ENCODE data around the gene NUMA1.
A peak's percentile ranks its signal among the peaks of the same experiment; 100 is the strongest.

NUMA1 gene

DNA sequence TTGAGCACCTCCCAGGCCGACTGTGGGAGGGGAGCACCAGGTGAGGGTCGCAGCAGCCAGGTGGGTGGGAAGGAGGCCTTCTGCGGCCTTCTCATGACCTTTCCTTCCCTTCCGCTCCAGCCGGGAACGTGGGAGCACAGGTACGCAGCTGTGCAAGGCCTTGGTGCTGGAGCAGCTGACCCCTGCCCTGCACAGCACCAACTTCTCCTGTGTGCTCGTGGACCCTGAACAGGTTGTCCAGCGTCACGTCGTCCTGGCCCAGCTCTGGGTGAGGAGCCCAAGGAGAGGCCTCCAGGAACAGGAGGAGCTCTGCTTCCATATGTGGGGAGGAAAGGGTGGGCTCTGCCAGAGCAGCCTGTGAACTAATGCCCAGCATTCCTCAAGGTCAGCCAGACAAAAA, 79.1 kb downstream of the NUMA1 start:
- no peak for DNase-seq (ENCODE audit: low read depth)

DNA sequence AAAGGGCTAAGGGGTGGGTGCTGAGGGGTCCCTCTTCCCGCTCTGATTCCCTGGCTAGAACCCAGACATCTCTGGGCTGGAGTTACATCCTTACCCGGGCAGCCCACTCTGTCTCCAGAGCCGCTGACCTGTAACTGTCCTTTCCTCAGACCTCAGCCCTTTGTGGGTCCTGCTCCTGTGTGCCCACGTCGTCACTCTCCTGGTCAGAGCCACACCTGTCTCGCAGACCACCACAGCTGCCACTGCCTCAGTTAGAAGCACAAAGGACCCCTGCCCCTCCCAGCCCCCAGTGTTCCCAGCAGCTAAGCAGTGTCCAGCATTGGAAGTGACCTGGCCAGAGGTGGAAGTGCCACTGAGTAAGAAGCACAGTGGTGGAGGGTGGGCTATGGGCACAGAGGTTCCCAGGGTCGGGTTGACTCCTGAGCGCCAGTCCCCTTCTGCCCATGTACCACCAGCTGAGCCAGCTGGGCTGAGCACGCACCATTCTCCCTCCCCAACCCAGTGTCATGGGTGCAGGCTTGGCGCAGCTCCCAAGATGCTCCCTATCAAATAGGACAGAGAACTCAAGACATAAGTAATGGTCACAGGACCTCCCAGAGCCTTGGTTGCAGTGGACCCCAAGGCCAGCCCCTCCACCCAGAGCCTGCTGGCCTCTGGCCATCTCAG, 80.0 kb downstream of the NUMA1 start:
- no peak for DNase-seq (ENCODE audit: low read depth)

DNA sequence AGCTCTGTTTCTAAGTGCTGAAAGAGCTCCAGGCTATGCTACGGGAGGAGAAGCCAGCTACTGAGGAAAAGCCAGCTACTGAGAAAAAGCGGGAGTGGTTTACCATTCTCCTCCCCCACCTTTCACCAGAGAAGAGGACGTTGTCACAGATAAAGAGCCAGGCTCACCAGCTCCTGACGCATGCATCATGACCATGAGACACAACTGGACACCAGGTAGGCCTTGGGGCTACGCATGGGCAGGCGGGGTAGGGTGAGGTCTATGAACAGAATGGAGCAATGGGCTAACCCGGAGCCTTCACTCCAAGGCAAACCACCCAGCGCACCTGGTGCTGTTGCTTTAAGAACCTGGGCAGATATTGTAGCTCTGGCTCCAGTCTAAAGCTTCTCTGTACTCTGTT, 80.5 kb downstream of the NUMA1 start:
- DNase-seq (ENCODE audit: low read depth) = no peak

DNA sequence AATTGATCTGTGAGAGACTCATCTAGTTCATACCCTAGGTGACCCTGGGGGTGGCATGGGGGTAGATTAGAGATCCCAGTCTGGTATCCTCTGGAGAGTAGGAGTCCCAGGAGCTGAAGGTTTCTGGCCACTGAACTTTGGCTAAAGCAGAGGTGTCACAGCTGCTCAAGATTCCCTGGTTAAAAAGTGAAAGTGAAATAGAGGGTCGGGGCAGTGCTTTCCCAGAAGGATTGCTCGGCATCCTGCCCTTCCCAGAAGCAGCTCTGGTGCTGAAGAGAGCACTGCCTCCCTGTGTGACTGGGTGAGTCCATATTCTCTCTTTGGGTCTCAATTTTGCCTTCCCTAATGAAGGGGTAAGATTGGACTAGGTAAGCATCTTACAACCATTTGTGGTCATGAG, 81.0 kb downstream of the NUMA1 start:
- no peak for DNase-seq (ENCODE audit: low read depth)

DNA sequence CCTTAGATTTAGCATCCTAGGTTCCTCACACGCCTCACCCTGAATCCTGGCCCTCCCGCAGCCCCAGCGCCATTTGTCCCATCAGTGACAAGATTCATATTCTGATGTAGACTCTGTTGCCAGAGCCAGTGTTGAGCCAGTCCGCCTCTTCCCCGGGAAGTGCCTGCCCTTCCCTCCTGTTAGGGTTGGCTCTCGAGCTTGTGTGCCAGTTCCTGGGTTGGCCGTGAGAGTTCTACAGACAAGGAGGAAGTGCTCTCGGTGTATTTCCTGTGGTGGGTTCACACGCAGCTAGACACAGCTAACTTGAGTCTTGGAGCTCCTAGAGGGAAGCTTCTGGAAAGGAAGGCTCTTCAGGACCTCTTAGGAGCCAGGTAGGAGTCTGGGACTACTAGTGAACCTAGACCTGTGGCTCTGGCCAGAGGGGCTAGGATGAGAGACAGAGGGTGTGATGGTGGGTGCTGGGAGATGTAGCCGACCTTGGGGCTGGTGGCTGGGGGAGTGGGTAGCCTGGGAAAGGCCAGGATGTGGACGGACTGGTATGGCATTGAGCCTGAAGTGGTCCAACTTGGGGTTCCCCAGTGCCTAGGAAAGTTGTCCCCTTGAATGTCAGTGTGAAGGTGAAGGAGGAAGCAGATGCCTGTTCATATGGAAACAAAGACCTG, 81.6 kb downstream of the NUMA1 start, which contains the start of gene IL18BP:
Gene IL18BP, plus strand, starts transcription at position 261 of the 662 bp plus-strand sequence. CDS start 1,076 bp downstream, outside the sequence.
- DNase-seq (ENCODE audit: low read depth) = no peak

DNA sequence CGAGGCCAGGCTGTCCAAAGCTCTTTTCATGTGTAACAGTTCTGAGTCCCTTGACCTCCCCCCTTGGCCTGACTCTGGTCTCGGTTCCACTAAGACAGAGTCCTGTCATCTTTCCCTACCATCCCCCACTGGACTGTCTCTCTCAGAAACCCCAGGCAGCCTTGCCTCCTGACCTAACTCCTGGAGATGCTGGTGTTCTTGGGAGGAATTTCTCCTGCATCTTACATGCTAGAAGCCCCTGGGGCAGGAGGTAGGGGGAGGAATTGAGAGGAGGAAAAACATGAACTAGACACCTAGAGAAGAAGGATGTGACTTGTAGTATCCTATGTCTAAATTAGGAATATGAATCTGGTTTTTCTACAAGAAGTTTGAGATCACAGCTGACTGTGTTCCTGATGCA, 82.3 kb downstream of the NUMA1 start:
- DNase-seq (ENCODE audit: low read depth) = no peak

DNA sequence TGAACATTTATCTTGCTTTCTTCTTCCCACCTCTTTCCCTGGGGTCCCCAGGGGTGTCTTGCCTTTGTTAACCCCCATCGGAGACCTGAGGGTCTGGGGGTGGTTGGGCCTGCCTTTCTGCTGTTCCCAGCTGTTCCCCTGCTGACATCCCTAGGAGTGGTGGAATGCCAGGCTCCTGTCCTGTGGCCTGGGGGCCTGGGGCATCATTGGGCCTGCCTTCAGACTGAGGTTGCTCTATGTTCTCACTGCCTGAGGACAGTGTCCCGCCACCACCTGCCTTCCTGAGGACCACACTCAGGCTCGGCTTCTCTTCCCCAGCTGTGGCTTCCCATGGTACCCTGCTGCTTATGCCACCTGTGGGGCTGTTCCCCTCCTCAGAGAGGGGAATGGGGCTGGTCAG, 82.7 kb downstream of the NUMA1 start:
- DNase-seq (ENCODE audit: low read depth) = no peak

DNA sequence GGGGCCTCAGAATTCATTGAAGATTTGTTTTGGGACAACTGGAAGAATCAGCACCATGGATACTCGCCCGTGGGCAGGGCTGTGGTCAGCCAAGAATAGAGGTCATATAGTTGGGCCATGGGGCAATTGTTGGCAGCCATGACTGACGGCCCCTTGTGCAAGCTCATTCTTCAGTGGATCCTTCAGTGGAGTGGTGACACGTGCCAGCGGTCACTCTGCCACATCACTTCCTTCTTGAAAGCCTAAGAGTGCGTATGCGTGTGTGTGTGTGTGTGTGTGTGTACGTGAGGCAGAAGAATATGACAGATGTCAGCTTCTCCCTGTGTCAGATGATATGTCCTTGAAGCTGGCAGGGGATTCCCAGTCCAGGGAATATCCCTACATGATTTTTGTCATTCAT, 83.4 kb downstream of the NUMA1 start:
- DNase-seq (ENCODE audit: low read depth) = peak; percentile 51

DNA sequence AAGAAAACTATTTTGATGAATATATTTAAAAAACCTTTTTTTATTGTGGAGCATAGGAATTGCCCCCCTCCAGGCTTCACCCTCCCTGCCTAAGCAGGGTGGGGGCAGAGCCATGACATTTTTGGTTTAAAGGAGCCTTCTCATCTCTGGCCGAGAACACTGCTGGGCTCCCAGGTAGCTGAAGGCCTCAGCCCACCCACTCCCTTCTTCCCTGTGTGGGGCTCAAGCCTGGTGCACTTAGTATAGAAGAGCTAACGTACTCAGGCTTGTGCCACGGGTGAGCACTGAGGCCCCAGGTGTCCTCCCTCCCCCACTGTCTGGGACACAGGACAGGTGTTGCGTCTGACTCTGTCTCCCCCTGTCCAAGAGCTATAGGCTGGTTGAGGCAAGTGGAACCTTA, 83.8 kb downstream of the NUMA1 start:
- DNase-seq (ENCODE audit: low read depth) = no peak

DNA sequence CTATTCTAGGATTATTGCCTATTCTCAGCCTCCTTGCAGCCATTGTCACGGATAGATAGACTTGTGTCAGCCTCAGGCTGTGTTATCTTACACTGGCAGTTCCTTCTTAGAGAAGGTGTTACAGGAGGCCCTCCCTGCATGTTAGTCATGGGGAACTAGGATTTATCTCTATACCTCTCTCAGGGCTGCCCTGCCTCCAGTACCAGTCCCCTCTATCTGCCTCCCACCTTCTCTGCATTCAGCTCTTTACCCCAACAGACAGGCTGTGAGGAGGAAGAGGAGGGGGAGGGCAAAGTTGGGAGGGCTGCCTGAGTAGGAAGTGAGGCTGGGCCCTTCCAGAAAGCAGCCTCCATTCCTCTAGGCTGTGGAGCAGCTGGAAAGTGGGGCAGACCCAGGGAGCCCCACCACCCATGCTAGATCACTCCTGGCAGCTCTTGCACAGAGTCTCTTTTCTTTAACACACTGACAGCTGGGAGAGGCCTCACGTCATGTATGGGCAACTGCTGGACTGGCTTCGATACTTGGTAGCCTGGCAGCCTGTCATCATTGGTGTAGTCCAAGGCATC, 84.5 kb downstream of the NUMA1 start:
- peak; percentile 60 for DNase-seq (ENCODE audit: low read depth)

DNA sequence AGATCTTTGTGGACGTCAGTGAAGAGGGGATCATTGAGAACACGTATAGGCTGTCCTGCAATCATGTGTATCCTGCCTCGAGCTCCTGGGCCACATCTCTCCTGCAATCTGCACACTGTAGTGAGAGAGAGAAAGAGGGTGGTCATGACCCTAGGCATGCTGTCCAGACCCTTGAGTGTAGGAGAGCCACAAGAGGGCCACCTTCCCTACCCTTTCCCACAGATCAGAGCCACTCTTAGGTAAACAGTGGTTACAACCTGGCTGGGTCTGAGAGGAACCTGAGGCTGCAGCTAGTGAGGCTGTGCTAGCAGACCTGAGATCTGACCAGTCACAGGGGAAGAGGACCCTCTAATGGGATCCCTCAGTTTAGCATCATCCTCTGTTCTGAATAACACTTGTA, 85.6 kb downstream of the NUMA1 start:
- DNase-seq (ENCODE audit: low read depth) = no peak

DNA sequence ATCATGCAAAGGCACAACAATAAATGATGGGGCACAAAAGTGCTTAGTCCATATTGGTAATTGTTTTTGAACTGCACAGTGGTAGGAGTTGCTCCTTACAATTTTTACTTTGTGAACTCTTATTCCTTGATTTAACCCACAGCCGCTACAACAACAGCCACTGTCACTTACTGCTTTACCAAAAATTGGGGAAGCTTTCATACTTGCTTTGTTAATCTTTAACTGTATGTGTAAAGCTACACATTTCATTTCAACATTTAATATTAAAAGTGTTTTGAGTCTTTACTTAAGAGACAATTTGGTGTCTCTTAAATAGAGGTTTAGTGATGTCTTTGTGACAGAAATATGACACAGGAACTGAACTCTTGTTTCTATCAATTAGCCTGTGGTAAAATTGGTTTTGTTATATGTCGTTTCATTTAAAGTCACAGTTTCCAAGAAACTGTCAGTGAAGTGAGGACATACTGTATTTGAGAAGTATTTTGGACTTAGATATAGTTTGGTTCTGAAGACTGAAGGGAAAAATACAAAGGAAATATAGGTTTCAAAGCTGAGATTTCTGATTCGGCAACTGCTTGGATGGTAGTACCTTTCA, 88.1 kb downstream of the NUMA1 start:
- DNase-seq (ENCODE audit: low read depth) = no peak

DNA sequence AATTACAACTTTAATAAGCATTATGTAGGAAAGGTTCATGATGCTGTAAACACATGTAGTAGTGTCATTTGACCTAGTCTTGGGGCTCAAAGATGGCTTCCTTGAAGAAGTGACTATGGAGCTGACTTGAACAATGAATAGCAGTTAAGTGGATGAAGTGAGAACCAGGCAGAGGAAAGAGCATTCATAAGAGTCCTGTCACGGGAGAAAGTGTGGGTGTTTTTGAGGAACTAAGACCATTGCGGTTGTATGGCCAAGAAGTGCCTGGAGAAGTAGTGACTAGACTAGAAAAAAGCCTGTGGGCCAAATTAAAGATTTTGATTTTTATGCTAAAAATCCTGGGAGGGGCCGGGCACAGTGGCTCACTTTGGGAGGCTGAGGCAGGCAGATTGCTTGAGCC, 88.8 kb downstream of the NUMA1 start:
- DNase-seq (ENCODE audit: low read depth) = no peak

DNA sequence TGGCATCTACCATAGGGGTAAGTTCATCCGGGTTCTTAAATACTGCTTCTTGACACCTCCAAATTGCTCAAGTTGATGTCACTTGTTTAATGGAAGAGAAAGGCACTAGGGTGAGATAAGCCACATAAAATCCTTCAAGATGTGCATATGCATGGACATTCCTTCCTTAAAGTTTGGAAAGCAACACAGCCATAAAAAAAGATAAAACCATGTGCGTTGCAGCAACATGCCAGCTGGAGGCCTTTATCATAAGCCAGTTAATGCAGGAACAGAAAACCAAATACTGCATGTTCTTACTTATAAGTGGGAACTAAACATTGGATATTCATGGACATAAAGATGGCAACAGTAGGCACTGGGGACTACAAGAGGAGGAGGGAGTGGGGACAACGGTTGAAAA, 89.6 kb downstream of the NUMA1 start:
- no peak for DNase-seq (ENCODE audit: low read depth)

DNA sequence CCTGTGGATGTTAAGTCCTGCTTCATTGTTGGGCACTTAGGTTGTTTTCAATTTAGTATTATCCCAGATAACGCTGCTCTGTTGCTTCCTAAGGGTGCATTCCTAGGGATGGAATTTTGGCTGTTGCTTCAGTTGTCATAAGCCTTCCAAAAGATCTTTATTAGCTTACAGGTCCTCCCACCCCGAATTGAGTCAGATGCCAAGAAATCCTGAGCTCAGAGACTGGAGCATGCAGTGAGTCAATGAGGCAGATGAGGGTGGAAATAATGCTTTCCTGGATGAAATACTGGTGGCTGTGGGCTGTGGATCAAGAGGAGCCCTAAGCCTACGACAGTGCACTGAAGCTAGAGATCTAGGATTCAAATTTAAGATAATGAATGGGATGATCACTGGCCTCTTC, 92.3 kb downstream of the NUMA1 start:
- no peak for DNase-seq (ENCODE audit: low read depth)

DNA sequence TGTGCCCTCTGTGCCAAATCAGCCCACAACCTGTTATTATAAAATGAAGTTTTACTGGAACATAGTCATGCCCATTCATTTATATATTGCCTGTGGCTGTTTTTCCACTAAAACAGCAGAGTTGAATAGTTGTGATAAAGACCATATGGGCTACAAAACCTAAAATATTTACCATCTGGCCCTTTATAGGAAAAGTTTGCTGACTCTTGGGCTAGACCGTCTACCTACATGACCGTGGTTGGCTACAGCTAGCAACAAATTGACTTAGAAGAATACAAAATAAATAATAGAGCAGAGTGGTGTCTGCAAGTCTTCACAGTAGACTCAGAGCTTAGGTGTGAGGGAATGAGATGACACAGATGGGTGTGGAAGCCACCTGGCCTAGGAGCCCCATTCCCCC, 92.8 kb downstream of the NUMA1 start:
- no peak for DNase-seq (ENCODE audit: low read depth)

DNA sequence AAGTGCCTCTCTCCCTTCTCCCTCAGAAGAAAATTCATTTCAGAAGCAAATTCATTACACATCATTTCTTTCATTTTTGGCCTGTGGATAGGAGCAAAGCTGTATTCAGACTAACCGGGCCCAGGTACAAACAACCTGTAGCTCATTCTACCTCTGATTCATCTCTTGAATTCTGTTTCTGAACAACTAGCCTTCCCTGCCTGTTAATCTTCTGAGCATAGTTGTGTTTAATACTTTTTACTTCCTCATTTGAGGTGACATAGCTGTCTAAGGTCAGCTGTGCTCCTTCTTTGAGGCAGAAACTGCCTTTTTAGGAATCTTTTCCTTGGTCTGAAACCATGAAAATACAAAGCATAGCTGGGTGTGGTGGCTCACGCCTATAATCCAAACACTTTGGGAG, 94.2 kb downstream of the NUMA1 start:
- DNase-seq (ENCODE audit: low read depth) = no peak

DNA sequence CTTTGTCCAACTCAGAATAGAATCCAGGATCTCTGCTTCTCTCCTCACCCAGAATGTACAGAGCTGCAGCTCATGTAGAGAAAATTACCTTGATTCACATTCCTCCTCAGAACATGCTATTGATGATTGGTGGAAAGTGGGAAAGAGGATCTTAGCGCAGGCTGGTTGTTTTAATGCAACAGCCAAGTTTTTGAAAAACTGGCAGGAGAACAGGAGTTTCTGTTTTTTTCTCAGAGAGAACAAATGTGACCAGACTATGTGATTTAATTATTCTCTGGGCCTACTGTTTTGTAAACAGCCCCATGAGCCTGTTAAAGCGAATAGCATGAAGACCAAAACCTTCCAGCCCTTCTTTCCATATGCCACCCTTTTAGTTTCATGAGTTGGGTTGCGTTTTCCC, 100.7 kb downstream of the NUMA1 start:
- DNase-seq (ENCODE audit: low read depth) = no peak

DNA sequence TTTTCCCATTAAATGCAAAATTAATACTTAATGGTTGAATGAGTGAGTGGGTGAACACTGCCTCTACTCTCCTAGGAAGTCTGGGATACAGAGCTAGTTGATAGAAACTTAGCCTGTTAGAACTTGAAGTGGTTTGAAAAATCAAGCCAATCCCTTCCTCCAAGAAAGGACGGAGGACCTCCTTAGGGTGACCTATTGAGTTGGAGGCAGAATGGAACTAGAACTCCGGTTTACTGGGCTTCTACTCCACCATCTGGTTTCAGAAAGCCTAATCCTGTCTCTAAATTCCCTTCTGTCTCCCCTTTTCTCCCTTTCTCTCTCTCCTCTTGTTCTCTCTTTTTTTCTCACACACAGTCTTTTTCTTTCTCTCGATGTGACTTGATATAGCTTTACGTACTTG, 101.2 kb downstream of the NUMA1 start:
- no peak for DNase-seq (ENCODE audit: low read depth)

DNA sequence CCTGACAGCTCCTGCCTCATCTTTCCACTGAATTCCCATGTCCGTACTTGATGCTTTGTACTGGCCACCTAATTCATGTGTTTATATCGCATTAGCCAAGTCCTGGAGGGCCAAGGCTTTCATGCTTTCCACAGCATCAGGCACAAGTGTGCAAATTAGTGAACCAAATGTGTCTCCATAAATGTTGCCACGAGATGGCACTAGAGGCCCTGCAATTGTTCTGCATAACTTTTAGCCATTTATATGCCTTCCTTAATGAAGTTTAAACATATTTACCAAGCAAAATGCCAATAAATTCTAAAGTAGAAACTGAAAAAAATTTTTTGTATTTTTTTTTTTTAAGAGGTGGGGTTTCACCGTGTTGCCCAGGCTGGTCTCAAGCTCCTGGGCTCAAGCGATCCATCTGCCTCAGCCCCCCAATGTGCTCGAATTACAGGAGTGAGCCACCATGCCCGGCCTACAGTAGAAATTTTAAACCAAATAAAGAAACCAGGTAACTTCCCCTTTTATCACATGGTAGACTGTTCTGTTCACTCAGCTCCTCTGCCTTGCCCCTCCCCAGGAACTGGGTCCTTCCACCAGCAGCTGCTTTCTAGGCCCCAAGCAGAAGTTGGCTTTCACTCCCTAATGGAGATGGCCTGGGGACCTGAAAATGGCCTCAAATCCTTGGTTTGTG, 102.5 kb downstream of the NUMA1 start:
- no peak for DNase-seq (ENCODE audit: low read depth)

DNA sequence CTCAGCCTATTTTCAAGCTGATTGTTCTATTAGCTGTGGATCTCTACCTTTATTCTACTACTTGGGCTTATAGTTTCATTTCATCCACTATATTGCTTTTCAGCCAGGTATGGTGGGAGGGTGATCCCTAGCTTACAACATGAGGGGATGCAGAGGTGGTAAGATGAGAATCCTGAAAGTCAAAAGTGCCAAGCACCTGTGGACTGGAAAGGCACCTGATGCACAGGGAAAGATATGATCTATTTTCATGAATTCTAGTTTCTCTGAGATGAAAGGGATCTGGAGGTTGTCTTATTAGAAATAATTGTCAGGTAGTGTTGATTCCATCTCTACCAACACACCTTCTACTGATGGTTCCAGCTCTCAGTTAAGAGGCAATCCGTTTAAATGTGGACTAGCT, 103.3 kb downstream of the NUMA1 start:
- DNase-seq (ENCODE audit: low read depth) = no peak

DNA sequence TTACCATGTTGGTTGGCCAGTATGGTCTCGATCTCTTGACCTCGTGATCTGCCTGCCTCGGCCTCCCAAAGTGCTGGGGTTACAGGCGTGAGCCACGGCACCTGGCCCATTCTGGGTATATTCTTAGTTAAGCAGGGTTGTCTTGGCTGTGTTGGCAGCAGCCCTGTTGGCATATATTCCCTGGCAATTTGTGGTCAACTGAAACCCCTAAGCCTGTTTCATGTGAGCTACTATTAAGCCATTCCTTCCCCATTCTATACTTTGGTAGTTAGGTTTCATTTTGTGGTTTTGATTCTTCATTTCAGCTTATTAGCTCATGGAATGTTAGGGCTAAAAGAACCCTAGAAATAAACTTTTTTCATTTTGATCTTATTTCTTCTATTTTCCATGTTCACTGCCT, 103.8 kb downstream of the NUMA1 start:
- no peak for DNase-seq (ENCODE audit: low read depth)

DNA sequence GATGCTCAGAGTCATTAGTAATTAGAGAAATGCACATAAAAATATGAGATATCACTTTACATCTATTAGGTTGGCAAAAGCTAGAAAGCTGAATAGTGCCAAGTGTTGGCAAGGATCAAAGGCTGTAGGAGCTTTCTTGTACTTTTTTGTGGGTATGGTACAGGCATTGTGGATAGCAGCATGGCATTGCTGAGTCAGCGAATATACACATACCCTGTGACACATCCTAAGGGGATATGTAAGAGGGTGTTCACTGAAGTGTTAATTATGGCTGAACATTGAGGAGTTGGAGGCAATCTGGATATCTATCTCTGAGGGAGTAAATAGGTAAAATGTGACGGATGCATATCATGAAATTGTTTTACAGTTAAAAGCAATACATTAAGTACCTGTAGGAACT, 108.7 kb downstream of the NUMA1 start:
- no peak for DNase-seq (ENCODE audit: low read depth)
